ENCODE data around the gene MFAP2.

The MFAP2 gene

DNA sequence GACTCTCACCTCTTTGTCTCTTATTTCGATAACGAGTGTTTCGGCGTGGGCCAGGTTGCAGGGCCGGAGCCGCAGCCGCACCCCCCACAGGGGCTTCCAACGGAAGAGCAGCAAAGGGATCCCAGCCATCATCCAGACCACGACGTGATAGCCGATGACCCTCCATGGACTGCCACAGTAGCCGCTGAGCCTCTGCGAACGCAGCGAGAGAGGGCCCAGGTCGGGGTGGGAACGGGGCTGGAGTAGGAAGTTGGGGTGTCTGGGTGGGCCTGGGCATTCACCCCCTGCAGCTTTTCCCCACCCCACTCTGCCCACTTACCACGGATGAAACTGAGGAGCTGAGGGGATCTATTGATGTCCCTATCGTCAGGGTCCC lies 24.9 kb upstream of the MFAP2 start:
- no peak for DNase-seq

DNA sequence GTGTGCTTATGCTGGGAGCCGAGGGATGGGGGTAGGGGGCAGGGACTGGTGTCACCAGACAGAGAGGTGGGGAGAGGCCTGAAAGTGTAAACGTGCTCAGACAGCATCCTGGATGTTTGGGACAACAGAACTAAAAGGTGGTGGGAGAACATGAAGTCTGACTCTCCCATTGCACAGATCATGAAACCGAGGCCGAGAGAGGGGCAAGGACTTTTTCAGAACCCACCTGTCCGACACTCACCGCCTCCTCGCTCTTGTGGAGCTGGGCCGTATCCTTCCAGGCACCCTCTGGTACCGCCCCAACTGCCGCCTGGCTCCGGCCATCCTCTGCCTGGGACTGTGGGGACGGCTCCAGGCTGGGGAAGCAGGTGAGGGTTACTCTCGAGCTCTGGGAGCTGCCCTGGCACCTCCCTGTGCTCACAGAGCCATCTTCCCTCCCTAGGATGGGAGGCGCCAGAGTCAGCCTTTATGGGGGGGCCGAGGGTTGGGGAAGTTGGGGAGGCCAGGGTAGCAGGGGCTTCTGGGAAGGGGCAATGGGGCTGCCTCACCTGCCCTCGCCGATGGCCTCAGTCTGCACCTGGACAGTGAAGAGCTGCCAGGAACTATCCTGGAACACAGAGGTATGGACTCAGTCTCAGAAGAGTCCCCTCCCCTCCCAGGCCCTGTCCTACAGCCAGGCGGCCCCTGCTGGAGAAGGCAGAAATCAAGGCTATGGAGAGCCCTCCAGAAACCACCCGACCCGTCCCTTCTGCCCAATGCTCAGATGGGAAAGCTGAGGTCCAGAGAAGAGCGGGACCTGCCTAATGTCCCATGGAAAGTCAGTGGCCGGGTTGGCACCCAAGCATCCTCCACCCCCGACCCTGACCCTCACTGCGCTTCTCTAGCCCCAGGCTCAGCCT lies 24.3 kb upstream of the MFAP2 start:
- no peak for DNase-seq

DNA sequence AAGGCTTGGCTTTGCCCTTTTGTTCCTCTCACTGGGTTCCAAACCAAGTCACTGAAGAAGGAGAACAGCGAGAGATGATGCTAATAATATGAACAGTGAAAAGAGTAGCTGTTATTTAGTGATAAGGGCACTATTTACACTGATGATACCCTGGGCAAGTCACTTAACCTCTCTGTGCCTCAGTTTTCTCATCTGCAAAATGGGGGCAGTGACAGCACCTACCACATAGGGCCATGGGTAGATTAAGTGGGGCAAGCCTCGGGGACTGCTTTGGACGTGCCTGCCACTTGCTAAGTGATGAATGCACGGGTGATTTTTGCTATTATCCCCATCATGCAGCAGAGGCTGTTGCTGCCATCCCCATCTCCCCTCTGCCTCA lies 22.1 kb upstream of the MFAP2 start:
- DNase-seq = no peak

DNA sequence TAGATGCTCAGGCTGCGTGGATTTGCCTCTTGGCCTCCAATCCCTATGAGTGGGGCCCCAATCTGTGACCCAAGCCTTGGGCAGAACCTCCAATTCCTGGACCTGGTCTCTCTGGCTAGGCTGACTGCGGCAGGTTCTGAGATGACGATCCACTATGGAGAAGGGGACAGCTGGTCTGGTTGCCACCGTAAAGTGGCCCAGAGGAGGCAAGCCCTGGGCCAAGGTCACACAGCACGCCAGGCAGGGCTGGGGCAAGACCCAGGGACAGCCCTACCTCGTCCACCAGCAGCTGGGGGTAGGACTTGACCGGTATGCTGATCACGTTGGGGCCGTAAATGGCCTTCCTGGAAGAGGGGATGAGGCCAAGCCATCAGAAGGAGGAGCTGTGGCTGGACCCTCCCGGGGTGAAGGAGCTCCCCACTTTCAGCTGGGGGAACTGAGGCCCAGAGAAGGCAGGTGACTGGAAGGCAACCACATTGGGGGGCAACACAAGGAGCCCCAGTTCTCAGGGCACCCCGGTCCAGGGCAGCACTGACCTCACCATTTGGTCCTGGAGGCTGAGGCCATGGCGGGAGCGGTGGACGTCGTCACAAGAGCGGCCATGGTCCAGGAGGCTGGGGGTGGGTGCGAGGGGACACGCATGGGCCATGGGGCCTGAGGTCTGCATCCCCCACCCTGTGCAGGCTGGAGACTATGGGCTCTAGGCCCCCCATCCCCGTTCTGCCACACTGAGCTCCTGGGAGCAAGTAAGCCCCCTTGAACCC lies 21.5 kb upstream of the MFAP2 start:
- DNase-seq = no peak

DNA sequence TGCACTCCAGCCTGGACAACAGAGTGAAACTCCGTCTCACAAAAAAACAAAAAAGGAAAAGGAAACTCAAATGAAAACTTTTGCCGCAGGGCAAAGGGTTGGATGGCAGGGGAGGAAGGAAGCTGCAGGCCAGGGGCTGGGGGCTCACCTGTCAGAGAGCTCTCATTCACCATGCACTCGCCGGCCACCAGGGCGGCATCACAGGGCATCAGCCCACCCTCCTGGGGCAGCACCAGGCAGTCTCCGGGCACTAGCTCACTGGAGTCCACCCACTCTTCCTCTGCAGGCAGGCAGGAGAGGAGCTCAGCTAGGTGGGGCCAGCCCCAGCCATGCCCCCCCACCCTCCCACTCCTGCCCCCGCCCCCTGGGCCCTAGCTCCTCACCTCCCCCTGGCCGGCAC lies 19.4 kb upstream of the MFAP2 start:
- DNase-seq = no peak

DNA sequence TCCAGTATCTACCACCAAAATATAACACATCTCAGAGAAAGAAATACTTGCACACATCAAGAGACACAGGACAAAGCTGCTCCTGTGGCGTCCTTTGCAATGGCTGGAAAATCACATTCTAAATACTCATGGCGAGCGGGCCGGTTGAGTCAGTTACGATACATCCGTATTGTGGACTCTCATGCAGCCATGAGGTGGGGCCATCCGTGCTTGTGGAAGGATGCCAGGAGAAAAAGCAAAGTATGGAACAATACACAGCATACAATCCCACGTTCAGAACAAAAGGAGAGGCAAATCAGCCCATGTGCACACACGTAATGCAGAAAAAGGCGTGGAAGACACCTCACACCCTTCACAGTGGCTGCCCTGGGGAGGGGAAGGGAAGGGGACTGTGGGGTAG lies 18.2 kb upstream of the MFAP2 start:
- no peak for DNase-seq

GRCh38 chr1:16996845-16997244 lies 16.4 kb upstream of the MFAP2 start:
- DNase-seq = no peak

- DNase-seq = no peak
These were observed 13.2 kb upstream of the MFAP2 start for GRCh38 chr1:16993521-16994038.

DNA sequence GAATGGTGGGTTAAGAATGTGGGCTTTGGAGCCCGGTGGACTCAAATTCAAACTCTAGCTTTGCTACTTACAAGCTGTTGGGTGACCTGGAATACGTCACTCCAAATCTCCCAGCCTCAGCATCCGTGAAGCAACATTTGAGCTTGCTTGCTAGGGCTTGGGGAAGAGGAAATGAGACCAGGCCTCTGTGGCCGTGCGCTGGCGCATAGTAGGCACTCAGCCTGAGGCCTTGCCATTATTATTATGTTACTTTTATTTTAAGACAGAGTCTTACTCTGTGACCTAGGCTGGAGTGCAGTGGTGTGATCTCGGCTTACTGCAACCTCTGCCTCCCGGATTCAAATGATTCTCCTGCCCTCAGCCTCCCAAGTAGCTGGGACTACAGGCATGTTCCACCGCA lies 12.3 kb upstream of the MFAP2 start:
- no peak for DNase-seq

DNA sequence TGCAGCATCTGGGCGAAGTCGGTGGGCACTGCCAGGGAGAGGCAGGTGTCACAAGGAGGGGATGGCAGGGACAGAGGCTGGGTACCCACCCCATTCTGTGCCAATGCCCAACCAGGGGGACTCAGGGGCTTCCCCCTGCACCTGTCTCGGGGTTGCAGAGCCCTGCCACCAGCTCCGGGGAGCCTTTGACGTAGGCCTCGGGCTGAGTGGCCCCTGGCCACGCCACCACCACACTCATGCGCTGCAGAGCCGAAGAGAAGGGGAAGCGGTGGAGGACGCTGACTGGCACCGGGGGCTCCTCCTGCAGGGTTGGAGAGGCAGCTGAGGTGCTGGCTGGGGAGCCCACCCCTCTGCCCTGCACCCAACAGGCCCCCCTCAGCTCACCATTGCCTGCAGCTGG lies 11.7 kb upstream of the MFAP2 start:
- no peak for DNase-seq

DNA sequence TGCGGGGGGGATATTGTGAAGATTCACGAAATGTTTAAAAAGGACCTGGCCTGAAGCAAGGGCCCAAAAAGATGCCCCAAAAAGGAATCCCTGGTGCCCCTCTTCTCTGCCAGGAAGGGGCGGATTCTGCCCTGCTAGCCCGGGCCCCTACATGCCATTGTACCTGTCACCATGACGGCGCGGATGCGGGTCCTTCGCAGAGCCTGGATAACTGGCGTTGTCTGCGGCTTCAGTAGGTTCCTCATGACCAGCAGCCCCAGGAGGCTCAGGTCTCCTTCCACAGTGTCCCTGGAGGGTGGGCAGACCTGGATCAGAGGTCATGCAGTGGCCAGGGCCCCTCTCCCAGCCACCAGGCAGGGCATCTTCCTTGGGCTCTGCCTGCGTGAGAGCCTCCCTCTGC lies 11.2 kb upstream of the MFAP2 start:
- no peak for DNase-seq

DNA sequence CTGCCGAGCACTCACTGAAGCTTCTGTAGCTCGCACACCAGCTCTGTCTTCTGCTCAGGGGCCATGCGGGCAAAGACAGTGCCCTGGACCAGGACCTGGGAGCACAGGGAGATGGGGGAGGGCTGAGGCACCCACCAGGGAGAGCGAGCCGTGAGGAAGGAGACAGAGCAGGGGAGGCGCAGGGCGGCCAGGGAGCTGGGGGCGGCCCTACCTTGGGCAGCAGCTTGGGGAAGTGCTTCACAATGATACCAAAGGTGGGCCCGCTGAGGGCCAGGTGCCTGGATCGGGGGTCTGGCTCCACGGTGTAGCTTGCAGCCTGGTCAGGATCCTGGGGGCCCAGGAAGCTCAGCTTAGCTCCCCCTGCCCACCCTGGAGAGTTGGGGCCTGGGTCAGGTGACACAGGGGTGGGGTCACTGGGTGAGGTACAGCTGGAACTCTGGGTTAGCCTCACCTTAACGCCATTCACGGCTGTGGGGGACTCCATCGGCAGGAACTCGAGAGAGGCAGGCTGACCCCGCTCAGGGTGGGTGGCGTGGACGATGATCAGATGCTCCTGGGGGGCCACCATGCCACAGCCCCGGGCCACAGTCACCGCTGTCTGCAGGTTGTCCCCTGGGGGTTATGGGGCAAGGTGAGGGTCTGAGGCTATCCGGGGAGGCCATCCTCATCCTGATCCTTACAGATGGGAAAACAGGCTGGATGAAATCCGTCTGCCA lies 9.4 kb upstream of the MFAP2 start:
- no peak for DNase-seq

GRCh38 chr1:16988210-16988609 lies 7.8 kb upstream of the MFAP2 start:
- DNase-seq = no peak

- no peak for DNase-seq
These were observed 6.5 kb upstream of the MFAP2 start for GRCh38 chr1:16986962-16987361.

DNA sequence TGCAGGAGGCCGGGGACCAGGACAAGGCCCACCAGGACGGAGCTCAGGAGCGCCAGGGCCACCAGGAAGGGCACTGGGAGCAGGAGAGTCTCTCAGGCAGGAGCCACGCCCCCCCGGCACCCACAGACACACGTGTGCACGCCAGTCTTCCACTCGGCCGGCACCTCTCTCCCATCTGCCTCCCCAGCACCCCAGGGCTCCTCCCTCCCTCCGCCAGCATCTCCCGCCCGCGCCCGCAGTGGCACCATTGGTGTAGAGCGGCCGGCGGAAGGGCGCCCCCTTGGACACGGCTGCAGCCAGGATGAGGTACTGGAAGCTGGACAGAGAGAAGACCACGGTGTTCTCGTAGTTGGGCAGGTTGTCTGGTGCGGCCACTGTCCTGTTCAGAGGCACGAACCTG lies 6.1 kb upstream of the MFAP2 start:
- DNase-seq = no peak

DNA sequence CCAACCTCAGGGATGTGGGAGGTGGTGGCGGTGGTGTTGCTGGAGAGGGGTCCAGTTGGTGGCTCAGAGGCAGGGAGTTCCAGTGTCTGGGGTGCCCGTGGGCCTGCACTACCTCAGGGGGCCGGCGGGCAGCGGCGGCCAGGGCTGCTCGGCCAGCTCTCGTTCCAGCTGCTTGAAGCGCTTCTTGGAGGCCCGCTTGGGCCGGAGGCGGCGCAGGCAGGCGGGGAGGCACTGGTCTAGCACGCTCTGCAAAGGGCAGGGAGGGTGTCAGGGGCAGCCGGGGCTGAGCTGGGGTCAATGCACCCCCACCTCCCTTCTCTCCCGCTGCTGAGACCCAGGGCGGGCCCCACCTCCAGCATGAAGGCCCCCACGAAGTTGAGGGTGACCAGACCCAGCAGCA lies 5.7 kb upstream of the MFAP2 start:
- no peak for DNase-seq

GRCh38 chr1:16984717-16985116 lies 4.3 kb upstream of the MFAP2 start:
- no peak for DNase-seq

DNA sequence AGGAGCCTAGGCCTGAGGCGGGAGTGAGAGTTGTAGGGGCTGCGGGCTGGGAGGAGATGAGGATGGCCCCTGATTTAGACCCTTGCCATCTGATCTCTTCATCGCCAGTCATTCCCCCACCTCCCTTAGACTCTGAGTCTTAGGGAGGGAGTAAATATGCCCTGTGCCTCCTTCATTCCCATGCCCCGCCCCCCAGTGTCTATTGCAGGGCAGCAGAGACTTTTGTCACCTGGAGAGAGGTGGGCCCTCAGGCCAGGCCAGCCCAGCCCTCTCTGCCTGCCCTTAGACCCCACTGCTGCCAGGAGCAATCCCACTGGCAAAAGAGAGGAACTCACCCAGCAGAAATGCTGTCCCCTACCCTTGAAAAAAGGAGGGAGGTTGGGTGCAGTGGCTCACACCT lies 3.2 kb upstream of the MFAP2 start:
- no peak for DNase-seq

- no peak for DNase-seq
These were observed 2.5 kb upstream of the MFAP2 start for GRCh38 chr1:16982902-16983301.

DNA sequence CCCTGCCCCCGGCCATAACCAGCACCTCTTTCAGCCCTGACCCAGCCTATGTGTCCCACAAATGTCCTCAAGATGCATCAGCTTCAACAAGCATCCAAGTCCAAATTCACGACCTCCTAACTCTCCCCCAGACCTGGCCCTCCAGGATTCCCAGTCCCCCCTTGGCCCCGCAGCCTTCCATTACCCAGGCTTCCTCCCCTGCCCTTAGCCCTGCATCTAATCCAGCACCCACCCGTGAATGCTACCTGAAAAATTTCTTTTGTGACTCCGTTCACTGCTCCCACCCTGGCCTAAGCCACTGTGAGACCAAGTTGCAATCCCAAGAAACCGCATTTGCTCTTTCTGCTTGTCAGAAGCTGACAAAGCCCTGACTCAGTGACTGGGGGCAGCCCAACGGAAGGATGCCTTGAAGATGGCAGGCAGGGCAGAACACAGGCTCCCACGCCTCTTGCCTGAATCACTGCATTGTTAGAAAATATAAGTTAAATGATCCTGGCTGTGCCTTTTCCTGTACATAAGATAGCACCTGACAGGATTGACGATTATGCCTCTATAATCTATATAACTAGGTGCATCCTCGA lies 939 bp upstream of the MFAP2 start:
- DNase-seq = no peak

DNA sequence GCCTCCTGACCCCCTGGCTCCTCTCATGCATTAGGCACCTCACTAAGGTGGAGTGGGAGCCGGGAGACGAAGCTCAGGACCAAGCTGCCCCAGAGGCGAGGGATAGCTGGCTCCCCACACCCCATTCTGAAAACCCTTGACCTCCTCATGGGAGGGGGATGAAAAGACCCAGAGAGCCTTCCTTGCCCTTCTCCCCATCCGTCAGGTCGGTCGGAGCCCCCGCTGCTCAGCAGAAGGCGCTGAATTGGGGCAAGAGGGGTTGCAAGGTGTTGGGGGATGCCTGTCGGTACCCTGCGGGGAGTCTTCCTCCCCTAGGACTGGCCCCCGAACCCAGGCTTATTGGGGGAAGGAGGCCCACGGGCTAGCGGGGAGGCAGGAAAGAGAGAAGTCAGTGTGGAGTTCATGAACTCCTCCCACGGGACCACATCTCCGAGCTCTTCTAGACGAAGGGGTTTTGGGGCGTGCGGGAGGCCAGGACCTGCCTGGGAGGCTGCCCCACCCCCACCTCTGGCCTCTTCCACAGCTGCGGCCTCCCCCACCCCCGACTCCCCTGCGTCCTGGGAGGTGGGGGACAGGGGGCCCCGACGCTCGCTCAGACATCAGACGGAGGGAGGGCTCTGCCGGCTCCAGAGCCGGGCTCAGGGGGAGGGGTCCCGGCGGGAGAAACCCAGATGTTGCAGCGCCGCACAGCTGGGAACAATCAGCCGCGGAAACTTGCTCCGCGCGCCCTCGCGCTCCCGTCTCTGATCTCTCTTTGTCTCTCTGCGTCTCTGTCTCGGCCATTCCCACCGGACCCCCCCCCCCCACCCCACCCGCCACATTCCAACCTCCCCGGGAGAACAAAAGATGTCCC lies 719 bp downstream of the MFAP2 start:
- no peak for DNase-seq

Measured in AML-193 (cell line).